Omental fat pad (tissue), 4 donors: Measurements from ENCODE around the gene DUSP12. TPM values are rescaled to one million over a fixed set of nuclear protein-coding genes. Genes with fewer than 3 reads are reported as not detected.

Experiments used
- ATAC-seq: fragments of 150-250 bp; one replicate; pipeline ENCODE4 v1.9.1; 2016; ENCODE audit warnings: mild to moderate bottlenecking, moderate library complexity; ENCODE audit not compliant: low FRiP score
- DNase-seq: peaks from one replicate; pipeline ENCODE4 v3.0.0-alpha.2; 2019; ENCODE audit warnings: low spot score
- total RNA-seq, 4 donors: library from RNA; depleted of rRNA; stranded (reverse); fragments of >200 nt; gene quantifications; one replicate each; pipeline ENCODE4 v1.1.0, GENCODE V29; 2016
- TF ChIP-seq, protein P1 (sequence below), 3 donors: fragments of 450-650 bp; IDR thresholded peaks; one replicate each; pipeline ENCODE4 v1.5.1; 2016 to 2017; ENCODE audit warnings: antibody characterized with exemption in 3 of 3, mild to moderate bottlenecking in 3 of 3, moderate library complexity in 2 of 3

Gene DUSP12
- total RNA-seq, 4 donors from 2014 or later = 14.8 to 49.2 (median 27.8) TPM

DNA sequence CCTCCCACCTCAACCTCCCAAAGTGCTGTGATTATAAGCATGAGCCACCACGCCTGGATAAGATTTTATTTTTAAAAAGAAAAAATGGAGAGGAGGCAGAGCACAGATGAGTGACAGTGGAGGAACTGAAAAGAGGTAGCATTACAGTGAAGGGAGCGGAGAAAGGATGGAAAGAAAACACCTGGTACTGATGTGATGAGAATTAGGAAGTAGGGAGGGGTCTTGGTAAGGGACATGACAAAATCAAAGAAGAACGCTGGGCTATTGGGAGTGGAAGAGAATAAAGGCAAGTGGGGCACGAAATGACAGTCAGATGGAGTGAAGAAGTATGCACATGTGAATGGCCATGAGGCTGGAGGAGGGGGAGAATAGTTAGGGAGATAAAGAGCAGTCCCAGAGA, 40.2 kb upstream of the DUSP12 start:
- DNase-seq (no peak), ATAC-seq (no peak)
- TF ChIP-seq, protein P1, sequence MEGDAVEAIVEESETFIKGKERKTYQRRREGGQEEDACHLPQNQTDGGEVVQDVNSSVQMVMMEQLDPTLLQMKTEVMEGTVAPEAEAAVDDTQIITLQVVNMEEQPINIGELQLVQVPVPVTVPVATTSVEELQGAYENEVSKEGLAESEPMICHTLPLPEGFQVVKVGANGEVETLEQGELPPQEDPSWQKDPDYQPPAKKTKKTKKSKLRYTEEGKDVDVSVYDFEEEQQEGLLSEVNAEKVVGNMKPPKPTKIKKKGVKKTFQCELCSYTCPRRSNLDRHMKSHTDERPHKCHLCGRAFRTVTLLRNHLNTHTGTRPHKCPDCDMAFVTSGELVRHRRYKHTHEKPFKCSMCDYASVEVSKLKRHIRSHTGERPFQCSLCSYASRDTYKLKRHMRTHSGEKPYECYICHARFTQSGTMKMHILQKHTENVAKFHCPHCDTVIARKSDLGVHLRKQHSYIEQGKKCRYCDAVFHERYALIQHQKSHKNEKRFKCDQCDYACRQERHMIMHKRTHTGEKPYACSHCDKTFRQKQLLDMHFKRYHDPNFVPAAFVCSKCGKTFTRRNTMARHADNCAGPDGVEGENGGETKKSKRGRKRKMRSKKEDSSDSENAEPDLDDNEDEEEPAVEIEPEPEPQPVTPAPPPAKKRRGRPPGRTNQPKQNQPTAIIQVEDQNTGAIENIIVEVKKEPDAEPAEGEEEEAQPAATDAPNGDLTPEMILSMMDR (IDR thresholded peaks at IDR 0.05) = no peak

DNA sequence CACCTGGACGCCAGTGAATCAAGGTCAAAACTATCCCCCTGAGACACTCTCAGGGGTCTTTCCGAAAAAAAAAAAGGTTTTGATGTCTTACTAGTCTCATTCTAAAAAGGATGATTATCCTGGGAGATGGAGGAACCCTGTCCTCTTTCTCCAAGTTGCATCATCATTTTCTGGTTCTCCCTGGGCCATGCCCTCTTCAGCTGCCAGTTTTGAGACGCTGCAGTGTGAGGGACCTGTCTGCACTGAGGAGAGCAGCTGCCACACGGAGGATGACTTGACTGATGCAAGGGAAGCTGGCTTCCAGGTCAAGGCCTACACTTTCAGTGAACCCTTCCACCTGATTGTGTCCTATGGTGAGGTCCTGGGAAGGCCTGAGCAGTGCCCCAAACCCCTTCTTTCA, 39.0 kb upstream of the DUSP12 start:
- DNase-seq (no peak), ATAC-seq (no peak)
- TF ChIP-seq, protein P1 (IDR thresholded peaks at IDR 0.05) = no peak

DNA sequence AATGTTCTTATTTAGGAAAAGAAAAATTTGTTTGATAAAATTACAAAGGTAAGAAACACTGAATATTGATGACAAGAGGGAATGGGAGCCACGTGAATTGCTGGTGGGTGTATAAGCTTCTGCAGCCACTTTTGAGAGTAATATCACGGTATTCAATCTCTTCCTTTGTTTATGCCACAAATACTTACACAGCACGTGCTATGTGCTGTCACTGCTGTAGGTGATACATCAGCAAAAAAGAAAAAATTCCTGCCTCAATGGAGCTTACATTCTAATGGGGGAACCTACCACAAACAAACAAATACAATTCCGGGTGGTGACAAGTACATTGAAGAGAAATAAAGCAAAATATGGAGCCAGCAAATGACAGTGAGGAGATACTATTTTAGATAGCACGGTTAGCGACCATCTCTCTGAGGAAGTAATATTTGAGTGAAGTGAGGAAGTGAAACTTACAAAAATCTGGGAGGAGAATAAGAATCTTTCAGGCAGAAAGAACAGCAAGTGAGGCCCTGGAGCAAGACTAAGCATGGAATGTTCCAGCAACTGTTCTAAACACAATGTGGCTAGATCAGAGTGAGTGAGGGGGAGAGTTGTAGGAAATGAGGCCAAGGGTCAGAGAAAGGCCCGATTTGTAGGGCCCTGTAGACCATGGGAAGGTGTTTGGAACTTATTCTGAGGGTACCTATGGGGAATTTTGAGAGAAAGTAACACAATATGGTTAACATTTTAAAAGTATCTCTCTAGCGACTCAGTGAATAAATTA, 30.8 kb upstream of the DUSP12 start:
- ATAC-seq (no peak), DNase-seq (no peak)
- TF ChIP-seq, protein P1 (IDR thresholded peaks at IDR 0.05) = no peak

DNA sequence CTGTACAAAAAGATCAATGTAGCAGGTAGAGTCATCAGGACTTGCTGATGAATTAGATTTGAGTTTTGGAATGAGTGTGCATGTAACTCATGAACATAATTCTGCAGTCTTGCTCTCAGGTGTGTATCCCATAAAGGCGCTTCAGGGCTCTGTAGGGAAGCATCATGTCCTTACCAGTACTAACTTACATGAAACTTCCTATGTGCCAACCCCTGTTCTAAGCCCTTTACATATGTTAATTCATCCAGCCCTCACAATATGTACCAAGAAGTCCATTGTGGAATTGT, 30.3 kb upstream of the DUSP12 start:
- no peak for DNase-seq
- TF ChIP-seq, protein P1 (IDR thresholded peaks at IDR 0.05) = no peak
- ATAC-seq = no peak

DNA sequence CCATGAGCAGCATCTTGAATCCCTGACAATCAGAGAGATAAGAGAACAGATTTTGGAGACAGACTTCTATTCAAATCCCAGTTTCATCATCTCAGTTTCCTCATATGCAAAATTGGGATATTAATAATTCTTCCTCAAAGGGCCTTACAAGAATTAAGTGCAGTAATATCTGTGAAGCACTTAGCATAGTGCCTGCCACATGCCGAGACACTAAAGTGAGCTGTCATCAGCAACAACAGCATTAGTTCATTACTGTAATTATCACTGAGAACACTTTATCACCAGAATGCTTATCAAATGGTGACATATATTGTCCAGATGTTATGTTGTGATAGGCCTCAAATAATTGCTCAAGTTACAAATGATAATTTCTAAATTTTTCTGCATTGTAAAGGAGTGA, 29.2 kb upstream of the DUSP12 start:
- DNase-seq (no peak), ATAC-seq (no peak)
- TF ChIP-seq, protein P1 (IDR thresholded peaks at IDR 0.05) = no peak

DNA sequence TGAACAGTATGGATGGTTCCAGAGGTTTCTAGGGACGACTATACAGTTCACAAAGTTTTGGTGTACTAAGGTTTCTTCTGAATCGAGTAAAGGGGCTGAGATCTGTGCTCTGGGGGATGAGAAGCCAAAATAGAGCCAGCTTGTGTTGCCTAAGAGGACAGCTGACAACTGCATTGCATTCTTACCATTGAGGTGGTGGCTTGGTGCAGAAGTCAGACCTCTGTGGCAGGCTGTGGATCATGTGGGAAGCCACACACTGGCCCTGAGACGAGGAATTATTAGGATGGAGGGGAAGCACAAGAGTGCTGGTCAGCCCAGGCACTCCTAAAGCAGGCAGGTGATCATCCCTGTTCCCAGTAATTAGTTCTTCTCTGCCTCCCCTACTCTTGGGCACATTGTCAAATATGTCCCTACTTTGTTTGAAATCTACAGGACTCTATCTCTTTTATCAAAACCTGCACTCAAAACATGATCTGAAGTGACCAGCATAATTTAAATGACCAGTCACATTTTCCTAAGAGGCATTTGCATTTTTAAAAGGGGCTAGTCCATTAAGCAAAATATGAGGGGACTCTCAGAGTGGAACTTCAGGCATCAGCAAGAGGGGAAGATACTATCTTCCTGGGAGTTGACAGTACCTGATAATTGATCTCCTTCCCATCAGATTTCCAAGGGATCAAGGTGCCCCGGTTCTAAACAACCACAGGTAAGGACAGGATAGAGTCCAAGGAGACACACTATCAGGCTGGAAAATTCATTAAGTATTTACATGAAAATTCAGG, 28.4 kb upstream of the DUSP12 start, which contains the start of gene FCRLB:
FCRLB (plus strand) TSS at position 589 of the 782 bp plus-strand sequence. CDS start 1,129 bp downstream, outside the sequence.
- ATAC-seq (no peak), DNase-seq (no peak)
- TF ChIP-seq, protein P1 (IDR thresholded peaks at IDR 0.05) = no peak
